GM18861 (cell line): ENCODE data around the gene ACOXL.
"Not testable (repeated sequence)": the region's sequence is repeated elsewhere in the genome, so short reads cannot be mapped to it uniquely, and the experiment has no call there.

ENCODE experiments used
- ATAC-seq: cut with Tn5 transposase; IDR thresholded peaks from one replicate; pipeline ENCODE4 v1.9.1; 2021; ENCODE audit not compliant: unreplicated experiment

The ACOXL gene

DNA sequence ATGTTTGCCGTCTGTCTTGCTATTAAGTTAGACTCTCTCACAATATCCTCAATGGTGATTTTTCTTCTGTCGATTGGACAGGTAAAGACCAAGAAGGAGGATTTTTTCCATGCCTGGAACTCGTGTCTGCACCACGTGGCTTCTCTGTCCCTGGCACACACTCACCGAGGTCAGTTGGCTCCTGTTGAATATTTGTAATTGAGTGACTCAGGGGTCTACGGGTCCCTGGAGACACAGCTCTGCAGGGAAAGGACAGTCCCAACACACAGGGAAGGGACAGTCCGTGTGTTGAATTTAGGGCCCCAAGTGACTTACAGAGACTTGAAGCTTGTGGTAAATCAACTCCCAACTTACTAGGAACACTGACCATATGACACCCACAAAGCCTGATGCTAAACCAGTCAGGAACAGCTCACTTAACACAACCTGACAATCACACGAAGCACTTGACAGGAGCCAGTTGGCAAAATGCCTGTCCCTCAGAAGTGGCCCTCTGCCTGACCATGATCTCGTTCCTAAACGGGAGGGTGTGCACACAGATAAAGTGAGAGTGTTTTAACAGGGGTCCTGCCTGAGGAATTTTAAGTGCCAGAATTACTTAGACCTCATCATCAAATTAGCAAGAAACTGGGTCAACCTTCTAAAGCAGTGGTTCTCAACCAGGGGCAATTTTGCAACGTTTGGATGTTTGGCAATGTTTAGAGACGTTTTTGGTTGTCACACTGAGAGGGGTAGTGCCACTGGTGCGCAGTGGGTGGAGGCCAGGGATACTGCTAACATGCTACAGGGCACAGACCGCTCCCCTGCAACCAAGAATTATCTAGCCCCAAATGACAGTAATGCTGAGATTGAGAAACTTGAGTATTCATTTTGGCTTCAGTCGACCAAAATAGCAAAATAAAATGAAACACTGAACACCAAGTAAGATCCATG lies 299.4 kb downstream of the ACOXL start:
- no peak for ATAC-seq

DNA sequence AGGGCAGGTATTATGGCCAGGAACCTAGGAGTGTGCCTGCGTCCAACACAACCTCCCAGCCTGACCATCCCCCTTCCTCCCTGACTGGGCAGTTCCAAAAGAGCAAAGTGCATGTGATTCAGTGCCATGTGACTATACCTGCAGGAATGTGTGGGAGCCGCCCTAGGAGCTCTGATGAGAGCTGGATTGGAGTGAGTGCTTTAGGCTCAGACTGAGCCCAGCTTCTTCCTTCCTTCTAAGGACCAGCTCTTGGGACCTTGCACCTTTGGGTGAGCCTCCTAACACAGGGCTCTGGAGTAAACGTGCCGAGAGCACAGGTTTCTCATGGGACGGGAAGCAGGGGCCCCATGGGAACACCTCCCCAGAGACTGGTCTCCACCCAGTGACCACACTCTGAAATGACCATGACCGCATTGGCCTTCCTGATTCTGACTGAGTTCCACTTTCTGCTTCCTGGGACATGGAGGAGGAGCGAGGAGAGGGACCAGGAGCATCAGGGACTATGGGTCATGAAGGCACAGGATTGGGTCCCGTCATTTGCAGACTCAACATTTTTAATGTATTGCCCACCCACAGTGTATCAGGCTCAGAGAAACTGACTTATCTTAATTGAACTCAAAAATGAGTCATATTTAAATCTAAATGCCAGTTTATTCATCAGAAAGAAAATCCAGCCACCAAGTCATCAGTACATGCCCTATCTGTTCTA lies 300.5 kb downstream of the ACOXL start:
- no peak for ATAC-seq

DNA sequence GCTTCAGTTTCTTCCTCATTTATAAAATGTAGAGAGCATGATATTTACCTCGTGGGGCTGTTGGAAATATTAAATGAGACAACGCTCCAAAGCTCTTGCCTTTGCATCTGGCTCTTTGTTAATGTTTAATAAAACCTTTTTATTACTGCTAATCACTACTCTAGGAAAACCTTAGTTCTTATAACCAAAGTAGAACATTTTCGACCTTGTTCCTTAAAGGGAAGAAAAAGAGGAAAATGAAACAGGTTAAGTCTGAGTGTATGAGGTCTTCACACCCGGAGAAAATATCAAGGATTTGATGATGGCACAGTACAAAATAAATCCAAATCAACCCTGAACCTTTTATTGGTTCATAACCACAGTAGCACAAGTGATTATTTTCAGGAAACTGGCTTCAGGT lies 301.8 kb downstream of the ACOXL start:
- ATAC-seq: no peak

DNA sequence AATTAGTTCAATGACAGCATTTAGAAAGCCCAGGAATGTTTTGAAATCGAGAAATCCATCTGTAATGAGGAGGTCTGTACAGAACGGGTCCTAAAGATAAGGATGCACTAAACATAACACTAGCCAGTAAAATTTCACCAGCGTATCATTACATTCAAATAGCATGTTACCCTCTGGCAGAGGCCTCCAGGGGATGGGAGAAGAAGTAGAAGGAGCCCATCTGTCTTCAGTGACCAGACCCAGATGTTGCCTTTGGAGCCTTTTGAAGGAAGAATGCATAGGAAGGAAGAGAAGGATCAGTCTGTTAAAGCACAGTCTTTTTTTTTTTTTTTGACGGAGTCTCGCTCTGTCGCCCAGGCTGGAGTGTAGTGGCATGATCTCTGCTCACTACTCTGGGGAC lies 302.2 kb downstream of the ACOXL start:
- ATAC-seq: no peak

DNA sequence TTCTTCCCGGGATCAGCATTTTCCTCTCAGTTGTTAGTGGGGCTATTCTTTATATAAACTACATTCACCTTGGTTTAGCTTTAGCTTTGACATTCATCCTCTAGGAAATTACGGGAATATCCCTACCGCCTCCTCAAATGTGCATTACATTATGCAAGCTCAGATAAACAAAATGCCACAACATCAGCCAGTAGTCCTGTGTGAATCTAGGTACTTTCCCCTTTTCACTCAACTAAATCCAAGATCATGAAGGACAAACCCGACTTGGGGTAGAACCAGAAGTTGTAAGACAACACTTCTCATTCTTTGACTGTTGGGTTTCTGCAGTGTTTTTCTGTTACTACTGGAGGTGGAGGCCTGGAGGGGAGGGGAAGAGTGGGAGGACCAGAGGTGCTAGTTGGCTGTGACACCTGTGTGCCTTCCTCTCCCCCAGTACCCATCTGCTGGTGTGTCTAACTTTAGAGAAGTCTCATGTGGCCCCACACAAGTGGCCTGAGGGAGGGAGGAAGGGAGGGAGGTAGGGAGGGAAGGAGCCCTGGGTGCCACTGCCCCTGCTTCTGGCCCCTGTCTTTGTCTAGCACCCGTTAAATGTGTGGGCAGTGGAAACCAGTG lies 303.6 kb downstream of the ACOXL start:
- ATAC-seq: no peak

DNA sequence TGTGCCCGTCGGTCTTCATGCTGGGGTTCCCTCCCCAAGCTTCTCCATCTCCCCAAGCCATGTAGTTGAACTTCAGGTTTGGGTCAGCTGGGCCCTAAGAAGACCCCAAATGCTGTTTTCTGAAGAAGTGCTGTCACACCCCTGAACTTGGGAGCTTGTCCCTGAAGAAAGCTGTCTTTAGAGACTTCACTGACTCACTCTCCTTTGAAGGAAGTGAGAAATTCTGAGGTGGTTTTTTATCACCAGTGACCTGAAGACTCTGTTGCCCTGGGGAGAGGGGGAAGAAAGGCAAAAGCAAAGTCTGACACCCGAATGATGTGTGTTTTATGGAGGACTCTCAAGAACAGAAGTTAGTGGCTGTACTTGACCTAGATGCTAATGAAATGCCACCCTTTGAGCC lies 304.8 kb downstream of the ACOXL start:
- no peak for ATAC-seq

DNA sequence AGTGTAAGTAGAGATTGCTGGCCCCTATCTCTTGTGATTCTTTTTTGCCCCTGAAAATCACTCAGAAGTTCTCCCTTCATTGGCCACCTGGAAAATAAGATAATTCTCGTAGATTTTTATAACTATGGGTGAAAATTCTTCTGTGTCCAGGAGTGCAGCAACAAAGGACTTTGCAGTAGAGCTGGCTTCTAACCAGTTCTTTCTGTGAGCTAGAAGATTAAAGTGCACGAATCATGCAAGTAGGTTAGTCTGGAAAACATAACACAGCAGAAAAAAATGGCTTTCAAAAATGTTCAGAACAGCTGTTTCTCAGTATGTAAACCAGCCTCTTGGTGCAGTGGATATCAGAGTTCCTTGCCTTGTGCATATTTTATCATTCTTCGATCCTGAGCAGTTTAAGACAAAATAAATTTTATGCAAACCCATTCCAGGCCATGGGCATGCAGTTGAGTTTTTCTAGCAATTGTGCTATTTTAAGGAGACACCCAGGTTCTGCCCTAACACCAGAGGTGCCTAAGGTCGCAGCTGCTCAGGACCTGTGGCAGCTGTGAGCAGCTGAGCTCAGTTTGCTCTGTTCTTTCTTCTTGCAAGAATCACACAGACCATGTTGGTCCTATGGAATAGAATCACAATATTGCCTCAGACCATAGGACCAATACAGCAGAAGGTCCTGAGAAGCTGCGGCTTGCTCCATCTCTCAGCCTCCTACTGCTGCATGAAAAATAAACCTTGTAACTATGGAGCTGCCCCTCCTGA lies 307.4 kb downstream of the ACOXL start:
- no peak for ATAC-seq

DNA sequence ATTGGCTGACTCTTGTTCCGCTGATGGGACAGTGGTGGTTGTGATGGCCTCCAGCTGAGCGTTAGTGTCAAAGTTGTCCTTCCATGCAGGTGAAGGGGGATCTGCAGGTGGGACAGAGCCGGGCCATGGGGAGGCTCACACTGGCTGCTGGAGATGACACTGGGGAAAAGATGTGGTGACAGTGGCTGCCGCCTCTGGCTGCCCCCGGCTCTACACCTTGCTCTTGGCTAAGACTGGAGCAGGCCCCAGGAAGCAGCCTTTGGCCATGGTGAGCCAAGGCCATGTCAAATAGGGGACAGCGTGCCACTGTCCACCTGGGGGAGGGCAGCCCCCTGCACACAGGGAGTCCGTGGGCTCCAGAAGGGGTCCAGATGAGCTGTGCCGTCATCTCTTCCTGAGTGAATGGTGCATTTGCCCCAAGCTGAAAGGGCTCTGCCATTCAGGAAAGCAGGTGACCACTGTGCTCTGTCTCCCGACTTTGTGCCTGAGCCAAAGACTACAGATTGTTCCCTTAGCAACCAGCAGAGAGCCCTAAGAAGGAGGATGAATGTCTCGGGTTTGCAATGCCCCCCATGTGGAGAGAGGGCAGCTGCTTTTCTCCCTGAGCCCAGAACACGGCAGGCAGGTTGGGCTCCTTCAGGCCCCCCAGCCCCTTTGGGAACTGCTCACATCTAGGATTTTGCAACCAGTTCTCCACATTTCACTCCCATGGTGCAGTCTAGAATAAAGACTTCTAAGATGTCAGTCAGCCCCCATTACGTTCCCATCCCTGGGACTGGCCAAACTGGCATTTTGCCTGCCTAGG lies 309.2 kb downstream of the ACOXL start:
- ATAC-seq: no peak

DNA sequence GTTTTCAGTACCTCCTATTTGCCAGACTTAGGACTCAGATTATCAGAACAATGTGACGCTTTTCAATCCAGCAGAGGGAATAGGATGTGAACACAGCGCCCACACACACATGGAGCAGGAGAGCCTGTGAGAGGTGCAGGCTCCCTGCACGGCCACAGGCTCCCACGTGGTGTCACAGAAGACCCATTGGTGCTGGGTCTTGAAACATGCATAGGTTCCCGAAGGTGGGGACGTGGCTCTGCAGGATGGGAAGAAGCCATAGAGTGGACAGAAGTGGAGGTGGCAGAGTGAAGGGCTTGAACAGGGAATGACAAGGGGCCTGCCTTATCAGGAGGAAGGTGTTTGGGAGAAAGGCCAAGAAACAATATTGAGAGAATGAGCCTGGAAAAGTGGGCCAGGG lies 309.9 kb downstream of the ACOXL start:
- ATAC-seq: no peak

DNA sequence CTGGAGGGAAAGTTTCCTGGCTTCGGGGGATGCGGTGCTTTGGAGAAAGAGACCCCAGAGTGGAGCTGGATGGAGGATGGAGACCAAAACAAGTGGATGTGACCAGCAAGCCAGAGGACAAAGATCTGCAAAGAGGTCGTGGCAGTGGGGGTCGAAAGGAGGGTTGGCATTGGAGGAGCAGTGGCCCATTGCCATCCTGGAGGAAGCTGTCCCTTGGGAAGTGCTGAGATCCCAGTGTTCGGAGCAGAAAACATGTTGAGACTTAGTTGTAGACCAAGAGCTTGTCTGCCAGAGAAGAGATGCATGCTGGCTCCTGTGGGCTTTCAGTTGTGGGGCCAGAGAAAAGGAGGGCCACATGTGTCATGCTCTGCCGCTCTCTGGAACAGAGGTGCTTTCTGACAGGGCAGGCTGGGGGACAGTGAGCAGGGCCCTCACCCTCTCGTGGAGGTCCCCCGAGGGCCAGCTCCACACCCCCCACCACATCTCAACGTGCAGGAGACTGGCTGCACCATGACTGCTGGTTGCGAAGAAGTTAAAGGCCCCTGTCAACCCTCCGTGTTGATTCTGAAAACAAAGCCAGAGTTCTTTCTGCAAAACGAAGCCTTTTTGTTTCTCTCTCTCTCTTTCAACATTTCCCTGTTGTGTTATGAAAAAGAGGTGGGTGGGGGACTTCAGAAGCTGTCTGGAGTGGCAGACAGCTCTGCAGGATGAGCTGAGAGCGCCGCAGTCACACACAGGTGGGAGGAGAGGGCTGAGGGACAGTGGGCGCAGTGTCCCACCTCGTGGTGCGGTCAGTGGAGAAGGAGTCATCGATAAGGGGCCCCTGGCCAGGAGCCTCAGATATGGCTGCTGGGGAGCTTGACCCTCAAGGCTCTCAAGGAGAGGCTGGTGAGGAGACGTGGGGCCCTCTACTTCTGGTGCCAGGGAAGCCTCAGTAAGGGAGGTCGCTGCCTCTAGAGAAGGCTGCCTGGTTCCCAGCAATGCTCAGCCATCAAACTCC lies 310.7 kb downstream of the ACOXL start:
- no peak for ATAC-seq

DNA sequence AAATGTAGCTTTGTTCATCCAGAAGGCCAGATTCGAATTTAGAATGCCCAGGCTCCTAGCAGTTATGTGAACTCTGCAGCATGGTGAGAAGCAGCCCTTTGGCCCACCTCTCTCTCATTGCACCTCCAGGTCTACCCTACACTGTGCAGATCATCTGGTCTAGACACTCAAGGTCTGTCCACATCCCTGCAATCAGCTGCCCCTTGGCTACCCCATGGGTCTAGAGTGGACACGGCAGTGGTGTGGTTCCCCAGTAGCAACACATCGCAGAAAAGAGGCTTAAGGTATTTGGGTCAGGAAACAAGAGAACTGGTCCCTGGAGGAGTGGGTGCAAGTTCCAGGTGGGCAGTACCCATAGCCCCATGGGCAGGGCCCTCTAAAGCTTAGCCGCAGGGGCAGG lies 311.7 kb downstream of the ACOXL start:
- no peak for ATAC-seq

DNA sequence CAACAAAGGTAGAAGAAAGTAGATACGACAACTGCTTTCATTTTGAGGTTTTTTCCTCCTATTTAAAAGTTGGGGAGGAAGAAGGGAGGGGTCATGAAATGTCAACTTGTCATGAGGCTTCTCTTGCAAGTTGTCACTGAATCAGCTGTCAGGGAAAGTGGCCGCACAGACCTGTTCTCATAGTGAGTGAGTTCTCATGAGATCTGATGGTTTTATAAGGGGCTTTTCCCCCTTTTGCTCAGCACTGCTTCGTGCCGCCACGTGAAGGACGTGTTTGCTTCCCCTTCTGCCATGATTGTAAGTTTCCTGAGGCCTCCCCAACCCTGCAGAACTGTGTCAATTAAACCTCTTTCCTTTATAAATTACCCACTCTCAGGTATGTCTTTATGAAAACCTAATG lies 312.9 kb downstream of the ACOXL start:
- ATAC-seq: not testable (repeated sequence)

DNA sequence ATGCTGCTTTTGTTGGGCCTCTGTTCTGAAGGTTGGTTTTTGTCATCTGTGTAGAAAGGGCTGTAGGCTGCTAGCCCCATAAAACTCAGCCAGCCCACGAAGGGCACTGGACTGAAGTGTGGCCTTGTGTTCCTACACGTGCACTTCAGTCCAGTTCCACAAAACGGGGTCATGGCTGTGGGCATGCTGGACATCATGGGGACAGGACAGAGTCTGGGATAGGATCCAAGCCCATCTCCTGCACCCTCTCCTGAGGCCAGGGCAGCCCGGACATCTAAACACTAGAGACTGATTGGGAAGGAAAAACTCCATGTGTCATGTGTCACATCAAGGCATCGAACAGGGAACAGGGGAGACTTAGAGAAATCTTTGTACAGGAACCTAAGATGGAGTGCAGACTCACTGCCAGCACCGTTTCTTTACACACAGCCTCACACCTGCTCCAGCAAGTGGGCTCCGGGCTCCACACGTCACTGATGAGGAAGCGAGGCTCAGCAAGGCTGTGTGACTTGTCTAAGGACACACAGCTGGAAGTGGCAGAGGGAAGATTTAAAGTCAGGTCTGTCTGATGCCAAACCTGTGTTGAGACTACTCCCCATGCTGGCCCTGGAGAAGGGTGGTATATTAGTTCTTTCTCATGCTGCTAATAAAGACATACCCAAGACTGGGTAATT lies 313.5 kb downstream of the ACOXL start:
- no peak for ATAC-seq

DNA sequence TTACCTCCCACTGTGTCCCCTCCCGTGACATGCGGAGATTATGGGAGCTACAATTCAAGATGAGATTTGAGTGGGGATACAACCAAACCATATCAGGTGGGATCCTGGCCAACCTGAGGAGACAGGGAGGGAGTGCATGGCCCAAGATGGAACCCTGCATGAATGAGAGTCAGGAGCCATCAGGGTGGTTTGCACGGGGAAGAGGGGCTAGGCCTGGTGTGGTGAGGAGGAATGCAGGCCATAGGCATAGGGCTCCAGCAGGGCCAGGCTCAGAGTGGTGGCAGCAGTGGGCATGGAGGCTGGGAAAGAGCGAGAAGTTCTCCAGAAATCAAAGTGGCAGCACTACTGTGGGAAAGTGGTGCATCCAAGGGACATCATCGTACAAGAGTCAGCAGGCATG lies 314.3 kb downstream of the ACOXL start:
- ATAC-seq: no peak

DNA sequence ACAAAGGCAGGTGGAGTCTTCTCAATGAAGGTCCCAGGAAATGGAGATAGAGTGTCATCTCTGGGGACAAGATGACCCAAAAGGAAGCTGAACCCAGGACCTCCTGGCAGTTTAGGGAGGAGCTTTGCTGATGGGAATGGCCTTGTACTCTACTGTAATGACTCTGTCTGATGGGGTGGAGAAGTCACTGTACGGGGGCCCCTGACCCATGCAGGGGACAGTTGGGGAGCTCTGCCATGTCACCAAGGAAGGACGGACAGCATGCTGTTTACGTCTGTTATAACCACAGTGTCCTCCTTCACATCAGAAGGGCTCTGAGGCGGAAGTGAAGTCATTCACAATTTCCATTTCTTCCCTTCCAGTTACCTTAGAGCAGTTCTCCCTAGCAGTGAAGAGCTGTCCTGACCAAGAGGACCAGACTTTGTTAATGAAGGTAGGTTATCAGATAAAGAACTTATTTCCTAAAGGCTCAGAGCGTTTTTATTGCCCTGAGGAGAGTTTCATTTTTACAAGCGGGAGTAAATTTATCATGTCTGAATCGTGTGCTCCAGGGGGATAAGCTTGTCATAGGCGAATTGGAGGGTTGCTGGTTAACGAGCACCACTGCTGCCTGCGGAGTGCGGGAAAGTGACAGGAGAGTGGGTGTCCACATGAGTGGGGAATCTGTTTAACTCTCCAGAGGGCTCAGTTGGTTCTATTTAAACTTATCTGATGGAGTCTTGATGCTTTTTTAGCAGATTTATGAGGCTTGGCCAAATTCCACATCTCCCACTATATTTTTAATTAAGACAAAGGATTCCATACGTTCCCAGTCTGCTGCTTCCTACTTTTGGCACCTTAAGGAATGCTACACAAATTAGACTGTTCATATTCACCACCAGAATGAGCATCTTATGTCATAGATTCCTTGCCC lies 316.7 kb downstream of the ACOXL start:
- ATAC-seq: no peak

DNA sequence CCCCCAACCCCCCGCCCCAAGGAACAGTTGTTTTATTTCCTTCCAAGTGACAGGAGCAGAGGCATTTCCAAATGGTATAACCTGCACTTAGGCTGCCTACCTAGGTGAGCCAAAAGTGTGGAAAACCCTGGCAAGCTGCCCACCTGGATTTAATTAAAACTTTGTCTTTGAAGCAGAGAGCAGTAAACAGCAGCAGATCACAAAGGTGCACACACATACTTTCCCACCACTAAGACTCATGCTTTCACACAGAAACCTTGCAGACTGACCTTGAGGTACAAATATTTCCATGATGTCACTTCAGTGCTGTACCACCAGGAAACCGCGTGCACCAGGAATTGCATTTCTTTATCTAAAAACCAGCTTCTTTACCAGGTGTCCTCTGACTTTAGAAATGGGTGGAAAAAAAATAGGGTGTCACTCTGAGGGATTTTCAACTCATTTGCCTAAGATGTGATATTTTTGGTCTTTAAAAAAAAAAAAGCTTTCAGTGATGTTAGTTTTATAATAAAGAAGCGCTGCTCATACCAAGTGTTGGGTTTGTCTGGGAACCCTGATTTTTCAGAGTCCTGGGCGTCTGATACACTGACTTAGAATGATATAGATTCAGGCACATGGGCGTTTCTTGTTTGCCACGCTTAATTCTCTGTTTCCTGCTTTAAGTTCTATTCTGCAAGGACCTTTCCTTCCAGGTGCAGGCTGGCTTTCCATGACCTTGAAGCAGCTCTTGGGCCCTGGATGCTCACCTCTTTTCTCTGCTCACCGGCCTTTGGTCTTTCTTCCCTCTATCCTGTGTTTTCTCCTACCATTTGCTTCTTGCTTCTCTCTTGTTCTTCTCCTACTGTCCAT lies 317.6 kb downstream of the ACOXL start:
- peak; percentile 51 for ATAC-seq
